Body of pancreas (tissue), 4 donors: ENCODE measurements around the gene MSI2. TPM values are rescaled to one million over a fixed set of nuclear protein-coding genes. Genes with fewer than 3 reads are reported as not detected.

Source experiments
- ATAC-seq: fragments of 150-250 bp; one replicate; pipeline ENCODE4 v1.9.1; 2016
- DNase-seq, 4 donors: peaks; one replicate each; pipeline ENCODE4 v3.0.0-alpha.2; 2019
- H3K27ac ChIP-seq, 4 donors: fragments of 200-600 bp; sonication (generic); 1 replicate in 3 of 4; 2 replicates in 1 of 4; pipeline versions ENCODE4 v1.5.1 to v1.6.1; 2016 to 2019; ENCODE audit warnings: mild to moderate bottlenecking in 1 of 4, mixed read lengths in 1 of 4, moderate library complexity in 1 of 4
- H3K27me3 ChIP-seq, 2 donors: fragments of 200-600 bp; sonication (generic); one replicate each; pipeline ENCODE4 v1.6.0; 2016; ENCODE audit warnings: mild to moderate bottlenecking in 1 of 2
- H3K36me3 ChIP-seq, 2 donors: fragments of 200-600 bp; sonication (generic); replicated peaks in 1 of 2; 2 replicates each; pipeline ENCODE4 v1.5.1; 2016; ENCODE audit warnings: low read depth in 2 of 2; ENCODE audit not compliant: insufficient read depth in 1 of 2
- H3K4me1 ChIP-seq: fragments of 200-600 bp; sonication (generic); one replicate; pipeline ENCODE4 v1.6.0; 2016
- H3K4me3 ChIP-seq, 2 donors: fragments of 200-600 bp; sonication (generic); 1 replicate in 1 of 2; 2 replicates in 1 of 2; pipeline ENCODE4 v1.5.1; 2016 to 2019
- H3K9me3 ChIP-seq, 3 donors: fragments of 200-600 bp; sonication (generic); 1 replicate in 2 of 3; 2 replicates in 1 of 3; pipeline ENCODE4 v1.5.1; 2016
- CTCF ChIP-seq, 7 experiments: fragments of 450-650 bp in 4 of 7; fragments of 200-600 bp in 3 of 7; sonication (generic) in 3 of 7; IDR thresholded peaks; one replicate each; pipeline ENCODE4 v1.5.1; 2016 to 2019; ENCODE audit warnings: antibody characterized with exemption in 7 of 7
- POLR2A ChIP-seq, 3 donors: fragments of 450-650 bp; IDR thresholded peaks; one replicate each; pipeline ENCODE4 v1.6.1; 2016; ENCODE audit warnings: antibody characterized with exemption in 3 of 3, mild to moderate bottlenecking in 2 of 3
- WGBS, 2 donors: methylation state at CpG; one replicate each; pipeline ENCODE4 v1.1.5; 2017; 5-methylcytosine and 5-hydroxymethylcytosine counted together
- intact Hi-C: fragments of 100-400 bp; cut with DNase I; formaldehyde crosslinking; loops from one replicate; pipeline ENCODE4 v1.15.1; 2023
- total RNA-seq, 2 donors: library from RNA; depleted of rRNA; stranded (reverse); fragments of >200 nt; gene quantifications; one replicate each; pipeline ENCODE4 v1.1.0, GENCODE V29; 2016

MSI2 gene
- total RNA-seq, 2 donors from 2014 or later, result 21.1 to 28.5 TPM

- 76 to 77% methylated on average over 7 of the region's 7 CpGs for WGBS, 2 donors
- peak; percentile 65 for ATAC-seq
Observed at GRCh38 chr17:57377094-57377493, 120.8 kb downstream of the MSI2 start.

GRCh38 chr17:57379237-57379894, 123.0 kb downstream of the MSI2 start:
- Histone ChIP-seq H3K27me3 (no peaks in the 10 kb centered on the region), H3K9me3 (no peaks in the 10 kb centered on the region), H3K36me3 (no peaks in the 10 kb centered on the region), H3K4me3 (no peak overlapping the region), H3K4me1 (peaks cover 15% of the 10 kb centered on the region), H3K27ac (peak overlapping the region in 3 of 4 donors; percentile 42 to 50 (median 49))
- no peak for DNase-seq
- intact Hi-C loops, result no loop called here
- no peak for ATAC-seq
- WGBS, 2 donors, result 43 to 75% methylated on average over 13 of the region's 13 CpGs
- no peak for TF ChIP-seq CTCF (IDR thresholded peaks at IDR 0.05)
- no peak for TF ChIP-seq POLR2A (IDR thresholded peaks at IDR 0.05)

More at GRCh38 chr17:57377094-57377493, 120.8 kb downstream of the MSI2 start:
- H3K9me3 ChIP-seq, result no peaks in the 10 kb centered on the region
- H3K27me3 ChIP-seq, result no peaks in the 10 kb centered on the region
- TF ChIP-seq CTCF (IDR thresholded peaks at IDR 0.05), result no peak
- TF ChIP-seq POLR2A (IDR thresholded peaks at IDR 0.05), result no peak
- H3K36me3 ChIP-seq, result no peaks in the 10 kb centered on the region
- intact Hi-C loops, result no loop called here
- H3K27ac ChIP-seq, result peak overlapping the region in 3 of 4 donors; percentile 39 to 62 (median 54)
- H3K4me3 ChIP-seq, result no peak overlapping the region
- peak; percentile 22 to 57 (median 38) for DNase-seq
- H3K4me1 ChIP-seq, result peaks cover 30% of the 10 kb centered on the region

- peaks cover 15% of the 10 kb centered on the region for H3K4me1 ChIP-seq
- intact Hi-C loops, result no loop called here
- no peaks in the 10 kb centered on the region for H3K9me3 ChIP-seq
- no peaks in the 10 kb centered on the region for H3K36me3 ChIP-seq
- H3K27ac ChIP-seq, result peak overlapping the region in 3 of 4 donors; percentile 42 to 50 (median 49)
- WGBS, 2 donors, result 88 to 91% methylated on average over 7 to 12 of the region's 12 CpGs
- no peak for TF ChIP-seq POLR2A (IDR thresholded peaks at IDR 0.05)
- no peak for ATAC-seq
- H3K4me3 ChIP-seq, result no peak overlapping the region
- no peaks in the 10 kb centered on the region for H3K27me3 ChIP-seq
- DNase-seq, result no peak
Observed at GRCh38 chr17:57379895-57380434, 123.6 kb downstream of the MSI2 start.

- Histone ChIP-seq H3K9me3 (no peaks in the 10 kb centered on the region), H3K27ac (no peak overlapping the region), H3K27me3 (no peaks in the 10 kb centered on the region), H3K36me3 (no peaks in the 10 kb centered on the region), H3K4me3 (no peak overlapping the region), H3K4me1 (peaks cover 7% of the 10 kb centered on the region)
- WGBS, 2 donors, result 91 to 94% methylated on average over 4 of the region's 4 CpGs
- DNase-seq (no peak), ATAC-seq (no peak)
- intact Hi-C loops, result no loop called here
- TF ChIP-seq POLR2A (IDR thresholded peaks at IDR 0.05) (no peak), CTCF (IDR thresholded peaks at IDR 0.05) (no peak)
Observed at GRCh38 chr17:57381498-57381897, 125.2 kb downstream of the MSI2 start.

GRCh38 chr17:57384219-57384618, 127.9 kb downstream of the MSI2 start:
- Histone ChIP-seq H3K4me1 (peaks cover 5% of the 10 kb centered on the region), H3K9me3 (peaks cover 0 to 8% (median 0%) of the 10 kb centered on the region in 3 donors), H3K36me3 (no peaks in the 10 kb centered on the region), H3K27ac (no peak overlapping the region), H3K4me3 (no peak overlapping the region), H3K27me3 (no peaks in the 10 kb centered on the region)
- WGBS, 2 donors, result 87 to 94% methylated on average over 1 of the region's 1 CpG
- intact Hi-C loops, result no loop called here
- ATAC-seq (no peak), DNase-seq (no peak)
- TF ChIP-seq POLR2A (IDR thresholded peaks at IDR 0.05) (no peak), CTCF (IDR thresholded peaks at IDR 0.05) (no peak)
